GM12872 (cell line): Measurements from ENCODE around the gene NLRC5.

Experiments
- TF ChIP-seq, protein P1 (sequence below): IDR thresholded peaks from 3 replicates; pipeline ENCODE4 v1.5.1; 2011; ENCODE audit warnings: low read depth, mild to moderate bottlenecking, low read length, moderate library complexity; ENCODE audit not compliant: insufficient read depth

The NLRC5 gene

DNA sequence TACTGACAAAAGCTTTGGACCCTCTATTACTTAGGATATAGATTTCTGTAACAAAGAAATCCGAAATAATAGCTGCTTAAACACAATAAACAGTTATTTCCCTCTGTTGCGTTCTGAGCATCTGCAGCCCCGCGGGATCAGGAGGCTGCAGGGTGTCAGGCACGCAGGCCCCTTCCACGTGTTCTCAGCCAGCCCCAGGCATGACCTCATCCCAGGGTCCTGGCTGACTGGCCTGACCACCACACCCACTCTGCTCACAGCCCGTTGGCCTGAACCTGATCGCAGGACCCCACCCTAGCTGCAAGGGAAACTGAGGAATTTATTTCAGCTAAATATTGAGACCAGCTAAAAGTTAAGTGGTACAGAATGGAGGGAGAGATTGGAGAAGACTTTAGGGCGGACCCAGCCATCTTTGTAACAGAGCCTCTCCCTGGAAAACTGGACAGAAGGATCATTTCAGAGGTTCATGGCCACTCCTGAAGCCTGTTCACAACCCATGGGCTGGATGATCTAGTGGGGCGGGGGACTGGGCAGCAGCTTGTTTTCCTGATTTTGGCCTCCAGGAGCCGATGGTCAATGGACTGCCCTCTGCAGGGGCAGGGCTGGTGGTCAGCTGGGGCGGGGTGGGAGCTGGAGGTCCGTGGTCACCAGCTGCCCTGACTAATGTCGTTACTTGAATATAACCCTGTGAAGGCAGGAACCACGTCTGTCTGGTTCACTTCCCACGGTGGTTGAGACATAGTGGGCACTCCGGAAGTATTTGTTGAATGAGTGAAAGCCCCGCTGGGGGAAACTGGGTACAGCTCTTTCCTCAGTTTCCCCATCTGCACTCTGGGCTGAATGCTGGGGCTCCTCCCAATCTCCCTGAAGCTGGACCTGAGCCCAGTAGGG lies 16.7 kb upstream of the NLRC5 start:
- TF ChIP-seq, protein P1, sequence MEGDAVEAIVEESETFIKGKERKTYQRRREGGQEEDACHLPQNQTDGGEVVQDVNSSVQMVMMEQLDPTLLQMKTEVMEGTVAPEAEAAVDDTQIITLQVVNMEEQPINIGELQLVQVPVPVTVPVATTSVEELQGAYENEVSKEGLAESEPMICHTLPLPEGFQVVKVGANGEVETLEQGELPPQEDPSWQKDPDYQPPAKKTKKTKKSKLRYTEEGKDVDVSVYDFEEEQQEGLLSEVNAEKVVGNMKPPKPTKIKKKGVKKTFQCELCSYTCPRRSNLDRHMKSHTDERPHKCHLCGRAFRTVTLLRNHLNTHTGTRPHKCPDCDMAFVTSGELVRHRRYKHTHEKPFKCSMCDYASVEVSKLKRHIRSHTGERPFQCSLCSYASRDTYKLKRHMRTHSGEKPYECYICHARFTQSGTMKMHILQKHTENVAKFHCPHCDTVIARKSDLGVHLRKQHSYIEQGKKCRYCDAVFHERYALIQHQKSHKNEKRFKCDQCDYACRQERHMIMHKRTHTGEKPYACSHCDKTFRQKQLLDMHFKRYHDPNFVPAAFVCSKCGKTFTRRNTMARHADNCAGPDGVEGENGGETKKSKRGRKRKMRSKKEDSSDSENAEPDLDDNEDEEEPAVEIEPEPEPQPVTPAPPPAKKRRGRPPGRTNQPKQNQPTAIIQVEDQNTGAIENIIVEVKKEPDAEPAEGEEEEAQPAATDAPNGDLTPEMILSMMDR: no peak

DNA sequence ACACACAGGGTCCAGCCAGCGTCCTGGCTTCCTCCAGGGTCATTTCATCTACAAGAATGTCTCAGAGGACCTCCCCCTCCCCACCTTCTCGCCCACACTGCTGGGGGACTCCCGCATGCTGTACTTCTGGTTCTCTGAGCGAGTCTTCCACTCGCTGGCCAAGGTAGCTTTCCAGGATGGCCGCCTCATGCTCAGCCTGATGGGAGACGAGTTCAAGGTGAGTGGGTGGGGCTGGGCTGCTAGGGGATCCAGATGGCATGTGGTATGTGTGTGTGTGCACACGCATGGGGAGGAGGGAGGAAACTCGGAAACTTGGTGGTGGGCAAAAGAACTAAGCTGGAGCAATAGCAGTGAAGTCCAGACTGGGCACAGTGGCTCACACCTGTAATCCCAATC lies 16.1 kb upstream of the NLRC5 start:
- TF ChIP-seq, protein P1: no peak

DNA sequence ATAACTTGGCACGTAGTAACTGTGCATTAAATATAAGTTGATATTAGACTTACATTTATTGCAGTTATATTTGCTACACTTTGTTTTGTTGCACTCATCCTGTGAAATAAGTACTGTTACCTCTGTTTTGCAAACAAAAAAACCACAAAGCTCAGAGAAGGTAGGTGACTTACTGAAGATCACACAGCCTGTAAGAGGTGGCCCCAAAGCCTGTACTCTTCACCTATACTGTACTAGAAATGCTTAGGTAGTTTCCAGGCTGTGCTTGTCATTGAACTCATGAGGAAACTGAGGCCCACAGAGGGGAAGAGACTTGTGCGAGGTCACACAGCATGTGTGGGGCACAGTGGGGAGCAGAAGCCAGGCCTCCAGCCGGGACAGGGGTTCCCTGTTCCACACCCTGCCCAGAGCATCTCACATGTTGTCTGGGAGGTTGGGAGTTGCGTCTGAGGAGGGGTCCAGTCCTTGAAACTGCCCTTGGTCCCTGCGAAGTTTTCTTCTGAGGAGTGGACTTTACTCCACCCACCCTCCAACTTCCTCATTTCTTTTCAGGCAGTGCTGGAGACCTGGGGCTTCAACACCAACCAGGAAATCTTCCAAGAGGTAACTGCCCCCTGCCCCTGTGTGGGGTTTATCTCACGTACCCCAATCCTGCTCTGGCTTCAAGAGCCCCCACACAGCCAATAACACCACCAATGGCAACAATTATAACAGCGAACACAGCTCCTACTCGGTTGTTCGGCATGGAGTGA lies 14.6 kb upstream of the NLRC5 start:
- TF ChIP-seq, protein P1: no peak

DNA sequence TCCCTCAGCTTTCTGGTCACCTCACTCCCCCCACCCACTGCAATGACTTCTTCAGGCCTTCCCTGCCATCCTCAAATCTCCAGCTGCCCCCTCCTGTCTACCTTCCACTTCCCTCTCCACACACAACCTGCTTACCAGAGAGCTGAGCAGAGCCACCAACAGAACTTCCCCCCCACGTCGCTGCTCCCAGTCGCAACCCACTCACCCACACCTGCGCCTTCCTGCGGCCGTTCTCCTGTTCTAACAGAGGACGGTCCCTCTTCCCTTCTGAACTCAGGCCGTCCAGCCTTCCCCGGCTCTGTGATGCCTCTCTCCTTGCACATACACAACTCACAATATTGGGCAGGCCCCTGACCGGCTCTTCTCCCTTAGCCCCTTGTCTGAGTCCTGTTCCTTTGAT lies 13.6 kb upstream of the NLRC5 start:
- TF ChIP-seq, protein P1: no peak

DNA sequence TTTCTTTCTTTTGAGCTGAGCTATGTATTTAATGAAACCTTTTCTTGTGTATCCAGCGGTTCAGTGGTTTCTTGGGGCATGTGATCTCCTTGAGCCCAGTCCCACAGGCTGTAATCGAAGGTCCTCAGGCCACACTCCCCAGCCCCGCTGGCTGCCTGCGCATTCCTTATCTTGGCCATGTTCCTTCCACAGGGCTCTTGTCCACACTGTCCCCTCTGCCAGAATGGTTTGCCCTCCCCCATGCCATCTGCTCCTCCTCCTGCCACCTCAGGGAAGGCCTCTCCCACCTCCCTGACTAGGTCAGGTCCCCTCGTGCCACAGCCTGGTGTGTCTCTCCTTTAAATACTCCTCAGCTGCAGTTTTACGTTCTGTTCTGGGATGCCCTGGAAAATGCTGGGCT lies 12.1 kb upstream of the NLRC5 start:
- TF ChIP-seq, protein P1: no peak

DNA sequence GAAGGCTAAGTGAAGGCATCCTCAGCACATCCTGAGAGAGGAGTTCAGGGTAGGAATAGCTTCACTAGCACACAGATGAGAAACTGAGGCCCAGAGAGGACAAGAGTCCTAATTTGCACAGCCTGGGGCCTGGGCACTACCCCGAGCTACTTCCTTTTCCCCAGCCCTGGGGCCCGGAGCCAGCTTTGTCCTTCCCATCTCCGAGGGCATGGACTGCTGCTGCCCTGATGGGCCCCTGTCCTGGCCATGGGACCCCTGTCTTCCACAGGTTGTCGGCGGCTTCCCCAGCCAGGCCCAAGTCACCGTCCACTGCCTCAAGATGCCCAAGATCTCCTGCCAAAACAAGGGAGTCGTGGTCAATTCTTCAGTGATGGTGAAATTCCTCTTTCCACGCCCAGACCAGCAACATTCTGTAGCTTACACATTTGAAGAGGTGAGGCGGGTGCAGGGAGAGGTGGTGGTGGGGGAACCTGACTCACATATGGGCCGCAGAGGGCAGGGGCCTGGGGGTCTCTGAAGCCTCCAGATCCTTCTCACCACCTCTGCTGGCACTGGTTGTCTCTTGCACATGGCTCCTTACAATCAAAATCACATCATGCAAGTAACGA lies 11.4 kb upstream of the NLRC5 start:
- TF ChIP-seq, protein P1: no peak

DNA sequence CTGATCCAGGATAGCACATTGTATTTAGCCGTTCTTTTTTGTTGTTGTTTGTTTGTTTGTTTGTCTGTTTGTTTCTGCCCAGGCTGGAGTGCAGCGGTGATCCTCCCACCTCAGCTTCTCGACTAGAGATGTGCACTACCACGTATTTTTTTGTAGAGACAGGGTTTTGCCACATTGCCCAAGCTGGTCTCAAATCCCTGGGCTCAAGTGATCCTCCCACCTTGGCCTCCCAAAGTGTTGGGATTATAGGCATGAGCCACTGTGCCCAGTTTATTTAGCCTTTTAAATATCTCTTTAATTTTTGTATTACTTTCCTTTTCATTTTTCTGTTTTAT lies 9.2 kb upstream of the NLRC5 start:
- TF ChIP-seq, protein P1: no peak
